Measurements from ENCODE around the gene NTMT1.

NTMT1 gene

GRCh38 chr9:129643706-129644105 lies 17.7 kb downstream of the NTMT1 start:
- H3K9me2 ChIP-seq (ENCODE audit: low read depth, low read length) = no peaks in the 10 kb centered on the region
- peaks cover 7% of the 10 kb centered on the region; the same call in 1 of the 2 replicates for H3K36me3 ChIP-seq (ENCODE audit: insufficient read depth, low read length)
- H3K9ac ChIP-seq (ENCODE audit: low read length) = no peak overlapping the region
- H3K79me2 ChIP-seq (ENCODE audit: insufficient read depth, low read length) = no peaks in the 10 kb centered on the region
- peaks cover 18% of the 10 kb centered on the region for H3K4me1 ChIP-seq (ENCODE audit: insufficient read depth, low read length, severe bottlenecking)
- no peaks in the 10 kb centered on the region for H3F3A ChIP-seq (ENCODE audit: insufficient read depth, low read length)
- TF ChIP-seq CTCF (IDR thresholded peaks at IDR 0.05; ENCODE audit: low read length) (no peak), EZH2 (IDR thresholded peaks at IDR 0.05; ENCODE audit: borderline replicate concordance, low read length) (no peak)
- no peak overlapping the region for H3K4me3 ChIP-seq (ENCODE audit: low read depth, low read length, poor library complexity, severe bottlenecking)
- no peak overlapping the region for H3K27ac ChIP-seq (ENCODE audit: low read depth, low read length, poor library complexity, severe bottlenecking)
- H3K27me3 ChIP-seq (ENCODE audit: insufficient read depth, low read length) = no peaks in the 10 kb centered on the region
- H2AFZ ChIP-seq (ENCODE audit: low read length) = no peak overlapping the region
- H4K20me1 ChIP-seq (ENCODE audit: insufficient read depth, low read length) = no peaks in the 10 kb centered on the region
- H3K4me2 ChIP-seq (ENCODE audit: low read length) = no peak overlapping the region
- no peaks in the 10 kb centered on the region for H3K9me3 ChIP-seq (ENCODE audit: low read length)

- H3K4me1 ChIP-seq (ENCODE audit: insufficient read depth, low read length, severe bottlenecking) = peaks cover 18% of the 10 kb centered on the region
- no peaks in the 10 kb centered on the region for H4K20me1 ChIP-seq (ENCODE audit: insufficient read depth, low read length)
Measured at GRCh38 chr9:129644365-129644764, 18.4 kb downstream of the NTMT1 start.

GRCh38 chr9:129644902-129645301 lies 18.9 kb downstream of the NTMT1 start:
- Histone ChIP-seq H3K79me2 (ENCODE audit: insufficient read depth, low read length) (no peaks in the 10 kb centered on the region), H3K9me2 (ENCODE audit: low read depth, low read length) (no peaks in the 10 kb centered on the region), H3K27ac (ENCODE audit: low read depth, low read length, poor library complexity, severe bottlenecking) (no peak overlapping the region), H3K4me2 (ENCODE audit: low read length) (no peak overlapping the region), H3K36me3 (ENCODE audit: insufficient read depth, low read length) (no peaks in the 10 kb centered on the region), H3K27me3 (ENCODE audit: insufficient read depth, low read length) (no peaks in the 10 kb centered on the region), H3F3A (ENCODE audit: insufficient read depth, low read length) (no peaks in the 10 kb centered on the region), H4K20me1 (ENCODE audit: insufficient read depth, low read length) (no peaks in the 10 kb centered on the region), H3K9me3 (ENCODE audit: low read length) (no peaks in the 10 kb centered on the region), H2AFZ (ENCODE audit: low read length) (no peak overlapping the region), H3K4me1 (ENCODE audit: insufficient read depth, low read length, severe bottlenecking) (peaks cover 15% of the 10 kb centered on the region), H3K9ac (ENCODE audit: low read length) (no peak overlapping the region), H3K4me3 (ENCODE audit: low read depth, low read length, poor library complexity, severe bottlenecking) (no peak overlapping the region)
- TF ChIP-seq CTCF (IDR thresholded peaks at IDR 0.05; ENCODE audit: low read length) = no peak

More at GRCh38 chr9:129644365-129644764, 18.4 kb downstream of the NTMT1 start:
- no peaks in the 10 kb centered on the region for H3F3A ChIP-seq (ENCODE audit: insufficient read depth, low read length)
- no peak overlapping the region for H3K4me2 ChIP-seq (ENCODE audit: low read length)
- no peak overlapping the region for H3K4me3 ChIP-seq (ENCODE audit: low read depth, low read length, poor library complexity, severe bottlenecking)
- peaks cover under 1% of the 10 kb centered on the region; the same call in 1 of the 2 replicates for H3K36me3 ChIP-seq (ENCODE audit: insufficient read depth, low read length)
- no peak for TF ChIP-seq EZH2 (IDR thresholded peaks at IDR 0.05; ENCODE audit: borderline replicate concordance, low read length)
- no peak for TF ChIP-seq CTCF (IDR thresholded peaks at IDR 0.05; ENCODE audit: low read length)
- no peak overlapping the region for H2AFZ ChIP-seq (ENCODE audit: low read length)
- no peak overlapping the region for H3K9ac ChIP-seq (ENCODE audit: low read length)
- no peaks in the 10 kb centered on the region for H3K9me3 ChIP-seq (ENCODE audit: low read length)
- H3K27ac ChIP-seq (ENCODE audit: low read depth, low read length, poor library complexity, severe bottlenecking) = no peak overlapping the region
- H3K27me3 ChIP-seq (ENCODE audit: insufficient read depth, low read length) = no peaks in the 10 kb centered on the region
- no peaks in the 10 kb centered on the region for H3K9me2 ChIP-seq (ENCODE audit: low read depth, low read length)
- no peaks in the 10 kb centered on the region for H3K79me2 ChIP-seq (ENCODE audit: insufficient read depth, low read length)
